ENCODE data around the gene CILP.

DNA sequence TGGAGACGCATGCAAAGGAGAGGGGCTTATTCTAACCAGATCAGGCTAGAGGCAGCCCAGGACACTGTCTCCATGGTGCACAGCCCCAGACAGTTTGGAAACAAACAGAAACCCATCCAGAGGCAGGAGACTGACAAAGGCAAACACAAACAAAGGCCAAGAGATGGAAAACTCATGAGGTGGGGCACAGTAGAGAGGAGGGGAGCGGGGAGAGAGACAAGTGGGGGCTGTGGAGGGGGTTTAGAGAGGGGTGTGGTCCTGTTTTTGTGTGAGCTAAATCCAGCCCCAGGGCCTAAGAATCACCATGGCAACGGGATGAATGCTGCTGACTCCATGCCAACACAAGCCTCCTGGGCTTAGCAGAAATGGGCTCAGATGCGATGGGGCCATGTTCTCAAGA lies 43.1 kb upstream of the CILP start:
- TF ChIP-seq, protein P1, sequence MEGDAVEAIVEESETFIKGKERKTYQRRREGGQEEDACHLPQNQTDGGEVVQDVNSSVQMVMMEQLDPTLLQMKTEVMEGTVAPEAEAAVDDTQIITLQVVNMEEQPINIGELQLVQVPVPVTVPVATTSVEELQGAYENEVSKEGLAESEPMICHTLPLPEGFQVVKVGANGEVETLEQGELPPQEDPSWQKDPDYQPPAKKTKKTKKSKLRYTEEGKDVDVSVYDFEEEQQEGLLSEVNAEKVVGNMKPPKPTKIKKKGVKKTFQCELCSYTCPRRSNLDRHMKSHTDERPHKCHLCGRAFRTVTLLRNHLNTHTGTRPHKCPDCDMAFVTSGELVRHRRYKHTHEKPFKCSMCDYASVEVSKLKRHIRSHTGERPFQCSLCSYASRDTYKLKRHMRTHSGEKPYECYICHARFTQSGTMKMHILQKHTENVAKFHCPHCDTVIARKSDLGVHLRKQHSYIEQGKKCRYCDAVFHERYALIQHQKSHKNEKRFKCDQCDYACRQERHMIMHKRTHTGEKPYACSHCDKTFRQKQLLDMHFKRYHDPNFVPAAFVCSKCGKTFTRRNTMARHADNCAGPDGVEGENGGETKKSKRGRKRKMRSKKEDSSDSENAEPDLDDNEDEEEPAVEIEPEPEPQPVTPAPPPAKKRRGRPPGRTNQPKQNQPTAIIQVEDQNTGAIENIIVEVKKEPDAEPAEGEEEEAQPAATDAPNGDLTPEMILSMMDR (IDR thresholded peaks at IDR 0.05): no peak
- TF ChIP-seq, protein P2, sequence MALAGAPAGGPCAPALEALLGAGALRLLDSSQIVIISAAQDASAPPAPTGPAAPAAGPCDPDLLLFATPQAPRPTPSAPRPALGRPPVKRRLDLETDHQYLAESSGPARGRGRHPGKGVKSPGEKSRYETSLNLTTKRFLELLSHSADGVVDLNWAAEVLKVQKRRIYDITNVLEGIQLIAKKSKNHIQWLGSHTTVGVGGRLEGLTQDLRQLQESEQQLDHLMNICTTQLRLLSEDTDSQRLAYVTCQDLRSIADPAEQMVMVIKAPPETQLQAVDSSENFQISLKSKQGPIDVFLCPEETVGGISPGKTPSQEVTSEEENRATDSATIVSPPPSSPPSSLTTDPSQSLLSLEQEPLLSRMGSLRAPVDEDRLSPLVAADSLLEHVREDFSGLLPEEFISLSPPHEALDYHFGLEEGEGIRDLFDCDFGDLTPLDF (CRISPR knock-in tag; IDR thresholded peaks at IDR 0.05): no peak
- TF ChIP-seq, protein P3, sequence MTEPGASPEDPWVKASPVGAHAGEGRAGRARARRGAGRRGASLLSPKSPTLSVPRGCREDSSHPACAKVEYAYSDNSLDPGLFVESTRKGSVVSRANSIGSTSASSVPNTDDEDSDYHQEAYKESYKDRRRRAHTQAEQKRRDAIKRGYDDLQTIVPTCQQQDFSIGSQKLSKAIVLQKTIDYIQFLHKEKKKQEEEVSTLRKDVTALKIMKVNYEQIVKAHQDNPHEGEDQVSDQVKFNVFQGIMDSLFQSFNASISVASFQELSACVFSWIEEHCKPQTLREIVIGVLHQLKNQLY (CRISPR knock-in tag; IDR thresholded peaks at IDR 0.05): no peak
- TF ChIP-seq SP1 (CRISPR knock-in tag; conservative IDR thresholded peaks at IDR 0.05) (no peak), NFE2L1 (CRISPR knock-in tag; IDR thresholded peaks at IDR 0.05) (no peak), TCF7 (CRISPR knock-in tag; IDR thresholded peaks at IDR 0.05; ENCODE audit: low read depth) (no peak)
- TF ChIP-seq, protein P4, sequence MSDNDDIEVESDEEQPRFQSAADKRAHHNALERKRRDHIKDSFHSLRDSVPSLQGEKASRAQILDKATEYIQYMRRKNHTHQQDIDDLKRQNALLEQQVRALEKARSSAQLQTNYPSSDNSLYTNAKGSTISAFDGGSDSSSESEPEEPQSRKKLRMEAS (CRISPR knock-in tag; IDR thresholded peaks at IDR 0.05): no peak
- TF ChIP-seq, protein P5, sequence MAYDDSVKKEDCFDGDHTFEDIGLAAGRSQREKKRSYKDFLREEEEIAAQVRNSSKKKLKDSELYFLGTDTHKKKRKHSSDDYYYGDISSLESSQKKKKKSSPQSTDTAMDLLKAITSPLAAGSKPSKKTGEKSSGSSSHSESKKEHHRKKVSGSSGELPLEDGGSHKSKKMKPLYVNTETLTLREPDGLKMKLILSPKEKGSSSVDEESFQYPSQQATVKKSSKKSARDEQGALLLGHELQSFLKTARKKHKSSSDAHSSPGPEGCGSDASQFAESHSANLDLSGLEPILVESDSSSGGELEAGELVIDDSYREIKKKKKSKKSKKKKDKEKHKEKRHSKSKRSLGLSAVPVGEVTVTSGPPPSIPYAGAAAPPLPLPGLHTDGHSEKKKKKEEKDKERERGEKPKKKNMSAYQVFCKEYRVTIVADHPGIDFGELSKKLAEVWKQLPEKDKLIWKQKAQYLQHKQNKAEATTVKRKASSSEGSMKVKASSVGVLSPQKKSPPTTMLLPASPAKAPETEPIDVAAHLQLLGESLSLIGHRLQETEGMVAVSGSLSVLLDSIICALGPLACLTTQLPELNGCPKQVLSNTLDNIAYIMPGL (CRISPR knock-in tag; IDR thresholded peaks at IDR 0.05): no peak

Measured in WTC11 (cell line).